B cell (primary cell): ENCODE measurements around the gene LOC128125822.

Source experiments
- ATAC-seq: fragments of 200-7000 bp; cut with Tn5 transposase; one replicate; pipeline ENCODE4 v1.10.0; 2021; ENCODE audit warnings: low read depth, mild to moderate bottlenecking, moderate number of reproducible peaks, moderate library complexity
- CTCF ChIA-PET: fragments of 350-600 bp; sonication (Branson Sonifier 250); formaldehyde crosslinking; loops from one replicate; lab custom pipeline; 2021; ENCODE audit warnings: antibody characterized with exemption, inconsistent platforms; lab: Charles Lee
- POLR2A ChIA-PET: fragments of 350-600 bp; sonication (Branson Sonifier 250); formaldehyde crosslinking; loops from one replicate; lab custom pipeline; 2021; ENCODE audit warnings: antibody characterized with exemption; lab: Charles Lee
- DNase-seq: peaks from one replicate; pipeline ENCODE4 v3.0.0; 2013
- H2AFZ ChIP-seq: 2 replicates; pipeline ENCODE4 v1.6.1; 2012; ENCODE audit warnings: mild to moderate bottlenecking, low read depth, low read length; ENCODE audit not compliant: insufficient read depth, poor library complexity, severe bottlenecking
- H3K27ac ChIP-seq, 2 donors: 1 replicate in 1 of 2; 2 replicates in 1 of 2; pipeline ENCODE4 v1.5.1; 2012 to 2013; ENCODE audit warnings: low read length in 2 of 2, mild to moderate bottlenecking in 2 of 2, moderate library complexity in 1 of 2
- H3K27me3 ChIP-seq, 4 experiments: fragments of 200-600 bp in 1 of 4; sonication (generic) in 1 of 4; replicated peaks in 1 of 4; 1 replicate in 2 of 4; 2 replicates in 2 of 4; pipeline versions ENCODE4 v1.6.1 to v1.7.0; 2013 to 2016; ENCODE audit warnings: low read length in 3 of 4, mild to moderate bottlenecking in 2 of 4, mixed read lengths in 1 of 4, moderate library complexity in 1 of 4; ENCODE audit not compliant: insufficient read depth in 4 of 4, control insufficient read depth in 3 of 4; ENCODE audit errors: control extremely low read depth in 1 of 4
- H3K36me3 ChIP-seq, 2 experiments: replicated peaks in 1 of 2; 1 replicate in 1 of 2; 2 replicates in 1 of 2; pipeline versions ENCODE4 v1.6.1 to v1.7.1; 2013; ENCODE audit warnings: low read length in 1 of 2; ENCODE audit not compliant: insufficient read depth in 2 of 2, control insufficient read depth in 1 of 2; ENCODE audit errors: control extremely low read depth in 1 of 2, extremely low read depth in 1 of 2
- H3K4me1 ChIP-seq, 2 donors: fragments of 200-600 bp in 1 of 2; sonication (generic) in 1 of 2; 1 replicate in 1 of 2; 2 replicates in 1 of 2; pipeline versions ENCODE4 v1.5.1 to v1.6.1; 2013 to 2017; ENCODE audit warnings: low read length in 2 of 2; ENCODE audit not compliant: control insufficient read depth in 2 of 2, insufficient read depth in 2 of 2
- H3K4me2 ChIP-seq: replicated peaks from 2 replicates; pipeline ENCODE3; 2012; ENCODE audit warnings: mild to moderate bottlenecking, low read depth, low read length; ENCODE audit not compliant: poor library complexity, severe bottlenecking
- H3K4me3 ChIP-seq, 5 experiments: fragments of 200-600 bp in 1 of 5; sonication (generic) in 1 of 5; 1 replicate in 3 of 5; 2 replicates in 2 of 5; pipeline versions ENCODE4 v1.5.1 to v1.7.0; 2011 to 2016; ENCODE audit warnings: low read length in 4 of 5, mild to moderate bottlenecking in 4 of 5, low read depth in 2 of 5, control low read depth in 1 of 5, moderate library complexity in 1 of 5; ENCODE audit not compliant: insufficient read depth in 1 of 5; ENCODE audit errors: control extremely low read depth in 1 of 5, extremely low read depth in 1 of 5
- H3K79me2 ChIP-seq: fragments of 200-600 bp; sonication (generic); one replicate; pipeline ENCODE4 v1.6.0; 2016; ENCODE audit warnings: low read length; ENCODE audit not compliant: control insufficient read depth, insufficient read depth
- H3K9ac ChIP-seq: fragments of 200-600 bp; sonication (generic); 2 replicates; pipeline ENCODE4 v1.6.1; 2017; ENCODE audit warnings: mild to moderate bottlenecking, low read length, moderate library complexity
- H3K9me3 ChIP-seq, 3 donors: one replicate each; pipeline versions ENCODE4 v1.6.1 to v1.7.1; 2013; ENCODE audit warnings: low read length in 2 of 3; ENCODE audit not compliant: control insufficient read depth in 2 of 3, insufficient read depth in 1 of 3; ENCODE audit errors: control extremely low read depth in 1 of 3
- H4K20me1 ChIP-seq: 2 replicates; pipeline ENCODE4 v1.6.0; 2012; ENCODE audit warnings: mild to moderate bottlenecking, low read length; ENCODE audit not compliant: insufficient read depth, control insufficient read depth, poor library complexity, severe bottlenecking
- H3K27ac Mint-ChIP-seq: one replicate; pipeline ENCODE4 v1.8.0; 2021; ENCODE audit warnings: mixed read lengths
- H3K27me3 Mint-ChIP-seq: one replicate; pipeline ENCODE4 v1.8.0; 2021; ENCODE audit warnings: mixed read lengths
- H3K4me1 Mint-ChIP-seq: one replicate; pipeline ENCODE4 v1.8.0; 2021; ENCODE audit warnings: mixed read lengths
- H3K4me3 Mint-ChIP-seq: one replicate; pipeline ENCODE4 v1.8.0; 2021; ENCODE audit warnings: mixed read lengths
- H3K9me3 Mint-ChIP-seq: one replicate; pipeline ENCODE4 v1.8.0; 2022; ENCODE audit warnings: mixed read lengths; ENCODE audit not compliant: insufficient read depth
- EZH2 ChIP-seq: IDR thresholded peaks from 2 replicates; pipeline ENCODE4 v1.6.1; 2012; ENCODE audit warnings: borderline replicate concordance, low read depth, mild to moderate bottlenecking, moderate library complexity, low read length; ENCODE audit not compliant: insufficient read depth, poor library complexity, severe bottlenecking
- WGBS: methylation state at CpG from one replicate; pipeline ENCODE4 v1.1.5; 2013; ENCODE audit warnings: missing lambda C conversion rate; ENCODE audit not compliant: insufficient coverage; 5-methylcytosine and 5-hydroxymethylcytosine counted together
- intact Hi-C: fragments of 100-400 bp; cut with micrococcal nuclease; formaldehyde crosslinking; loops from one replicate; pipeline ENCODE4 v1.10.0; 2022
- TF ChIP-seq, protein P1 (sequence below): fragments of 200-600 bp; IDR thresholded peaks from one replicate; pipeline ENCODE4 v1.8.0; 2022; ENCODE audit warnings: antibody characterized with exemption, mild to moderate bottlenecking

The LOC128125822 gene

DNA sequence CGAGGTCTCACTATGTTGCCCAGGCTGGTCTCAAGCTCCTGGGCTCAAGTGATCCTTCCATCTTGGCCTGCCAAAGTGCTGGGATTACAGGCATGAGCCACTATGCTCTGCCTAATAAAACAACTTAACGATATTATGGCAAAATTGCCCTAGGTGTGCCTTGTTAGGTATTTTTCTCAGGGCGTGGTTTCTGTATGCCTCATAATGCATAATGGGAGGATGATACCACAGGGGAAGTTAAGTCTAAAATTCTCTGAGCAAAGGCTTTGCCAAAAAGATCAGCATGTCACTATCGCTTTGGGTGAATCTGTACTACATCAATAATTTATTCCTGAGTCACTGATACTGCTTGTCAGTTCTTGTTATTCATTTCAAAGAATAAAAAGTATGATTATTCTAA, 15.9 kb upstream of the LOC128125822 start:
- no peaks in the 10 kb centered on the region for H3K36me3 ChIP-seq
- Mint-ChIP-seq H3K27ac (no peak overlapping the region), H3K4me3 (no peak overlapping the region), H3K27me3 (peaks cover 15% of the 10 kb centered on the region), H3K4me1 (no peaks in the 10 kb centered on the region), H3K9me3 (no peaks in the 10 kb centered on the region)
- no peak overlapping the region for H3K4me3 ChIP-seq
- H3K4me2 ChIP-seq, result no peak overlapping the region
- ATAC-seq (no peak), DNase-seq (no peak)
- CTCF ChIA-PET, result no interaction called here
- POLR2A ChIA-PET, result no interaction called here
- no CpG with 5 or more reads among the region's 4 CpGs for WGBS
- H3K79me2 ChIP-seq, result no peaks in the 10 kb centered on the region
- TF ChIP-seq, protein P1, sequence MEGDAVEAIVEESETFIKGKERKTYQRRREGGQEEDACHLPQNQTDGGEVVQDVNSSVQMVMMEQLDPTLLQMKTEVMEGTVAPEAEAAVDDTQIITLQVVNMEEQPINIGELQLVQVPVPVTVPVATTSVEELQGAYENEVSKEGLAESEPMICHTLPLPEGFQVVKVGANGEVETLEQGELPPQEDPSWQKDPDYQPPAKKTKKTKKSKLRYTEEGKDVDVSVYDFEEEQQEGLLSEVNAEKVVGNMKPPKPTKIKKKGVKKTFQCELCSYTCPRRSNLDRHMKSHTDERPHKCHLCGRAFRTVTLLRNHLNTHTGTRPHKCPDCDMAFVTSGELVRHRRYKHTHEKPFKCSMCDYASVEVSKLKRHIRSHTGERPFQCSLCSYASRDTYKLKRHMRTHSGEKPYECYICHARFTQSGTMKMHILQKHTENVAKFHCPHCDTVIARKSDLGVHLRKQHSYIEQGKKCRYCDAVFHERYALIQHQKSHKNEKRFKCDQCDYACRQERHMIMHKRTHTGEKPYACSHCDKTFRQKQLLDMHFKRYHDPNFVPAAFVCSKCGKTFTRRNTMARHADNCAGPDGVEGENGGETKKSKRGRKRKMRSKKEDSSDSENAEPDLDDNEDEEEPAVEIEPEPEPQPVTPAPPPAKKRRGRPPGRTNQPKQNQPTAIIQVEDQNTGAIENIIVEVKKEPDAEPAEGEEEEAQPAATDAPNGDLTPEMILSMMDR, result no peak
- TF ChIP-seq EZH2, result no peak
- H3K27ac ChIP-seq, result no peak overlapping the region
- intact Hi-C loops, result no loop called here
- no peaks in the 10 kb centered on the region for H3K9me3 ChIP-seq
- no peaks in the 10 kb centered on the region for H4K20me1 ChIP-seq
- no peak overlapping the region for H3K9ac ChIP-seq
- peaks cover 0 to 4% (median 0%) of the 10 kb centered on the region in 4 experiments for H3K27me3 ChIP-seq
- no peaks in the 10 kb centered on the region for H3K4me1 ChIP-seq
- H2AFZ ChIP-seq, result no peak overlapping the region

DNA sequence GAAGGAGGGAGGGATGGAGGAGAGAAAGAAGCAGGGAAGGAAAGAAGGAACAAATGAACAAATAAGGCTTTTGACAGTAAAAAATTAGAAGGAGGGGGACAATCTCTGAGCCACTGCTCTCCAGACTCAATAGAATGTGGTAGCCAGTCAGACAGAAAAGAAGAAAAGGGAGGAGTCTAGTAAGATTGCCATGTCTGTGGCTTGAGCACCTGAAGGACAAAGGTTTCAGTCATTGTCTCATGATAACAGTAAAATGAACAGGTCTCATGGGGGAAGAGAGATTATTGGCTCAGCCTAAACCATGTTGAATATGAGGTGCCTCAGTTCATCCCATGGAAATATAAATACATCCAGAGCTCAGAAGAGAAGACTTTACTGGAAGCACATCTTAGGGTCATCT, 14.0 kb upstream of the LOC128125822 start:
- intact Hi-C loops, result no loop called here
- H3K4me3 ChIP-seq, result no peak overlapping the region
- no peak for TF ChIP-seq EZH2
- TF ChIP-seq, protein P1, result no peak
- H3K4me1 ChIP-seq, result no peaks in the 10 kb centered on the region
- H3K4me1 Mint-ChIP-seq, result no peaks in the 10 kb centered on the region
- H3K27me3 ChIP-seq, result peaks cover 0 to 4% (median 0%) of the 10 kb centered on the region in 4 experiments
- CTCF ChIA-PET, result no interaction called here
- no peak overlapping the region for H3K4me2 ChIP-seq
- H3K9me3 ChIP-seq, result no peaks in the 10 kb centered on the region
- H3K9me3 Mint-ChIP-seq, result no peaks in the 10 kb centered on the region
- H3K79me2 ChIP-seq, result no peaks in the 10 kb centered on the region
- no peaks in the 10 kb centered on the region for H3K36me3 ChIP-seq
- no peak overlapping the region for H3K27ac ChIP-seq
- POLR2A ChIA-PET, result no interaction called here
- H2AFZ ChIP-seq, result no peak overlapping the region
- ATAC-seq, result no peak
- no peak overlapping the region for H3K4me3 Mint-ChIP-seq
- no peak for DNase-seq
- H3K27me3 Mint-ChIP-seq, result peaks cover 15% of the 10 kb centered on the region
- H3K27ac Mint-ChIP-seq, result no peak overlapping the region
- no peak overlapping the region for H3K9ac ChIP-seq
- no peaks in the 10 kb centered on the region for H4K20me1 ChIP-seq
